NCI-H345 (cell line): ENCODE data around the gene PTPRT.

Source experiments
- DNase-seq: peaks from one replicate; lab custom pipeline; 2025; lab: John Stamatoyannopoulos, UW

The PTPRT gene

DNA sequence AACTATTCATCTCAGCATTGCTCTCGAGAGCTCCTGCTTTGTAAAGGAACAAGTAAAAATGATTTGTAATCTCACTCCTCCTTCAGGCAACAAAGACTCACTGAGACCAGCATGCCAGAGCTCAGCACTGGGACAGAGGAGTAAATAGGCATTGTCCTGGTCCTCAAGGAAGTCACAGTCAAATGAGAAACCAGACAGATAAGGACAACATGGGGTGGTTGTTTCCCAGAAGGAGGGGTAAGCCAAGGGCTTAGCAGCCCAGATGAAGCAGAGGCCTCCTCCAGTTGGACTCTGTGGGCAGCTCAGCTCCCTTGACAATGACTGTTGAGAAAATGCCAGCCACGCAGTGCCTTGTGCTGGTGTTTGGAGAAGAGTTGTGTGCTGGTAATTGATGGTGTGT is 1145.8 kb downstream of the PTPRT start:
- no peak for DNase-seq

DNA sequence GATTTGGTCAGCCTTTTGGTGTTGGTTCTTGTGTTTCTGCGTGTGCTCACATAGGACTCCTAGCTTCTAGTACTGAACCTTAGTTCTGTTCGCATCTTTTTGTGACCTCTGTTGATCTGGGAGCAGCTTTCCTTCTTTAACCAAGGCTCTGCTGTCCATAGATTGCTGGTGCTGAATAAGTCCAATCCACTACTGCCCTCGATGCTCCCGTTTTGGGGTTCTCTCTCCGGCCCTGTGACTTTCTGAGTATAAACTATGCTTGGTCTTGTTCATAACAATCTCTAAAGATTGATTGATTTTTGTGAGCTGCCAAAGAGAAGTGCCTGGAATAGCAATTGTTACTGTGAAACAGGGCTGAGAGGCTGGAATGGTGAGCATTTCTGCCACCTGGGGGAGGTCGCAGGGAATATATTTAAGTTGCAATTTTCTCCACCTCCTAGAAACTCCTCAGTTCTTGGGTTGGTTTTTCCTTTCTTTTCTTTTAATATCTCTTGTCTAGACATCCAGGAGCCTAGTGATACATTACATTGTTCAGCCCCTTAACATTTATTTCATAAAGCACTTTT is 1148.6 kb downstream of the PTPRT start:
- DNase-seq: peak; percentile 10

DNA sequence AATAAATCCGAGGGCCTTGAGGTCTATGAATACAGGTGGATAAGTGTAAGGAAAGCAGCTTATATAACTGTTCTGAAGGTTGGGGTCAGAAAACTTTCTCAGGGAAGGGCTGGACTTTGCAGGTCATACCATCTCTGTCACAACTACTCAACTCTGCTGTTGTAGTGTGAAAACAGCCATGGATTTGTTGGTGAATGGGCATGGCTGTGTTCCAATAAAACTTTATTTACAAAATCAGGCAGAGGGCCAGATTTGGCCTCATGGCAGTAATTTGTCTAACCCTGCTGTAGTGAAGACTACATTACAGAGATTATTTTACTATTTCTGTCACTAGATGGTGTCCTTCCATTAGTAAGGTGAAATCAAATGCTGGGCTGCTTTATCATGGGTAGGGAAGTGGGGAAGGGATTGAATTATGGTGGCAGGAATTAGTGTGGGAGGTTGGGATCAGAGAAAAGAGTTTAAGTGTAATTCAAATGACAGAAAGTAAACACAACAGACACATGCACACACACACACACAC is 1161.9 kb downstream of the PTPRT start:
- peak; percentile 23 for DNase-seq

- DNase-seq: no peak
Measured at GRCh38 chr20:42026599-42026998, 1163.1 kb downstream of the PTPRT start.

- no peak for DNase-seq
Measured at GRCh38 chr20:42024653-42025052, 1165.1 kb downstream of the PTPRT start.
